H1 (cell line): ENCODE results near the gene RBM19.

Experiments
- JUN ChIP-seq: IDR thresholded peaks from 2 replicates; pipeline ENCODE4 v1.6.1; 2011; ENCODE audit warnings: low read depth, mild to moderate bottlenecking, improper control_type of control experiment, low read length
- NRF1 ChIP-seq: IDR thresholded peaks from 2 replicates; pipeline ENCODE4 v1.6.1; 2011; ENCODE audit warnings: mild to moderate bottlenecking, low read depth, low read length, improper control_type of control experiment
- POLR2A ChIP-seq, 2 experiments: IDR thresholded peaks; 1 replicate in 1 of 2; 2 replicates in 1 of 2; pipeline ENCODE4 v1.6.1; 2011; ENCODE audit warnings: low read depth in 2 of 2, low read length in 2 of 2, mild to moderate bottlenecking in 2 of 2; ENCODE audit errors: control extremely low read depth in 1 of 2
- RFX5 ChIP-seq: IDR thresholded peaks from 2 replicates; pipeline ENCODE4 v1.6.1; 2011; ENCODE audit warnings: low read depth, low read length, improper control_type of control experiment, borderline replicate concordance
- SP2 ChIP-seq: IDR thresholded peaks from 2 replicates; pipeline ENCODE4 v1.6.1; 2012; ENCODE audit warnings: mild to moderate bottlenecking, low read length, inconsistent platforms
- TCF12 ChIP-seq: IDR thresholded peaks from 2 replicates; pipeline ENCODE4 v1.6.1; 2011; ENCODE audit warnings: low read depth, mild to moderate bottlenecking, low read length
- TEAD4 ChIP-seq: IDR thresholded peaks from 2 replicates; pipeline ENCODE4 v1.6.1; 2012; ENCODE audit warnings: low read depth, low read length, inconsistent platforms, mixed read lengths
- ZNF274 ChIP-seq: IDR thresholded peaks from 2 replicates; pipeline ENCODE4 v1.7.0; 2012; ENCODE audit warnings: low read length, borderline replicate concordance; ENCODE audit errors: extremely low read depth
- TF ChIP-seq, protein P1 (sequence below), 3 experiments: IDR thresholded peaks; 1 replicate in 2 of 3; 2 replicates in 1 of 3; pipeline versions ENCODE4 v1.5.1 to v1.6.1; 2011; ENCODE audit warnings: low read length in 3 of 3, mild to moderate bottlenecking in 3 of 3, inconsistent platforms in 2 of 3, low read depth in 1 of 3, moderate library complexity in 1 of 3; ENCODE audit not compliant: insufficient read depth in 1 of 3; ENCODE audit errors: control extremely low read depth in 1 of 3
- TF ChIP-seq, protein P2 (sequence below): IDR thresholded peaks from 2 replicates; pipeline ENCODE4 v1.6.1; 2012; ENCODE audit warnings: low read length, inconsistent platforms

DNA sequence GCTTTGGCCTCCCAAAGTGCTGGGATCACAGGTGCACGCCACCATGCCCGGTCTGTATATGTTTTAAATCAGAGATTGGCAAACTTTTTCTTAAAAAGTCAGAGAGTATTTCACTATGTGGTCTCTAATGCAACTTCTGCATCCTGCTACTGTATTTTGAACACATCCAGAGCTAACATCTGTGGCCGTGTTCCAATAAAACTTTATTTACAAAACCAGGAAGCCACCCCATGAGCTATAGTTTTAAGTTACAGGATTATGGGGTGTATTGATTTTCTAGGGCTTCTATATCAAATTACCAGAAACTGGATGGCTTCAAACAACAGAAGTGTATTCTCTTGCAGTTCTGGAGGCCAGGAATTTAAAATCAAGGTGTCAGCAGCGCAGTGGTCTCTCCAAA, 5.3 kb upstream of the RBM19 start:
- TF ChIP-seq TCF12 (no peak), SP2 (no peak), TEAD4 (no peak), NRF1 (no peak), RFX5 (no peak), POLR2A (IDR thresholded peaks at IDR 0.05; ENCODE audit: control extremely low read depth in 1 of 2, low read depth in 2 of 2, low read length in 2 of 2) (no peak), JUN (no peak), ZNF274 (no peak)
- TF ChIP-seq, protein P1, sequence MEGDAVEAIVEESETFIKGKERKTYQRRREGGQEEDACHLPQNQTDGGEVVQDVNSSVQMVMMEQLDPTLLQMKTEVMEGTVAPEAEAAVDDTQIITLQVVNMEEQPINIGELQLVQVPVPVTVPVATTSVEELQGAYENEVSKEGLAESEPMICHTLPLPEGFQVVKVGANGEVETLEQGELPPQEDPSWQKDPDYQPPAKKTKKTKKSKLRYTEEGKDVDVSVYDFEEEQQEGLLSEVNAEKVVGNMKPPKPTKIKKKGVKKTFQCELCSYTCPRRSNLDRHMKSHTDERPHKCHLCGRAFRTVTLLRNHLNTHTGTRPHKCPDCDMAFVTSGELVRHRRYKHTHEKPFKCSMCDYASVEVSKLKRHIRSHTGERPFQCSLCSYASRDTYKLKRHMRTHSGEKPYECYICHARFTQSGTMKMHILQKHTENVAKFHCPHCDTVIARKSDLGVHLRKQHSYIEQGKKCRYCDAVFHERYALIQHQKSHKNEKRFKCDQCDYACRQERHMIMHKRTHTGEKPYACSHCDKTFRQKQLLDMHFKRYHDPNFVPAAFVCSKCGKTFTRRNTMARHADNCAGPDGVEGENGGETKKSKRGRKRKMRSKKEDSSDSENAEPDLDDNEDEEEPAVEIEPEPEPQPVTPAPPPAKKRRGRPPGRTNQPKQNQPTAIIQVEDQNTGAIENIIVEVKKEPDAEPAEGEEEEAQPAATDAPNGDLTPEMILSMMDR (IDR thresholded peaks at IDR 0.05; ENCODE audit: control extremely low read depth in 1 of 3, insufficient read depth in 1 of 3, low read depth in 1 of 3, low read length in 3 of 3) = no peak
- TF ChIP-seq, protein P2, sequence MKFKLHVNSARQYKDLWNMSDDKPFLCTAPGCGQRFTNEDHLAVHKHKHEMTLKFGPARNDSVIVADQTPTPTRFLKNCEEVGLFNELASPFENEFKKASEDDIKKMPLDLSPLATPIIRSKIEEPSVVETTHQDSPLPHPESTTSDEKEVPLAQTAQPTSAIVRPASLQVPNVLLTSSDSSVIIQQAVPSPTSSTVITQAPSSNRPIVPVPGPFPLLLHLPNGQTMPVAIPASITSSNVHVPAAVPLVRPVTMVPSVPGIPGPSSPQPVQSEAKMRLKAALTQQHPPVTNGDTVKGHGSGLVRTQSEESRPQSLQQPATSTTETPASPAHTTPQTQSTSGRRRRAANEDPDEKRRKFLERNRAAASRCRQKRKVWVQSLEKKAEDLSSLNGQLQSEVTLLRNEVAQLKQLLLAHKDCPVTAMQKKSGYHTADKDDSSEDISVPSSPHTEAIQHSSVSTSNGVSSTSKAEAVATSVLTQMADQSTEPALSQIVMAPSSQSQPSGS = no peak
